22Rv1 (cell line): ENCODE data around the gene PIP5K1B.

Source experiments
- H3K27ac ChIP-seq: fragments of 450-650 bp; 2 replicates; pipeline ENCODE4 v1.5.1; 2017
- CTCF ChIP-seq: fragments of 450-650 bp; IDR thresholded peaks from 2 replicates; pipeline ENCODE4 v1.5.1; 2017; ENCODE audit warnings: mild to moderate bottlenecking
- ZFX ChIP-seq: fragments of 450-650 bp; IDR thresholded peaks from 2 replicates; pipeline ENCODE4 v1.6.1; 2017; ENCODE audit warnings: antibody characterized with exemption, borderline replicate concordance

PIP5K1B gene

DNA sequence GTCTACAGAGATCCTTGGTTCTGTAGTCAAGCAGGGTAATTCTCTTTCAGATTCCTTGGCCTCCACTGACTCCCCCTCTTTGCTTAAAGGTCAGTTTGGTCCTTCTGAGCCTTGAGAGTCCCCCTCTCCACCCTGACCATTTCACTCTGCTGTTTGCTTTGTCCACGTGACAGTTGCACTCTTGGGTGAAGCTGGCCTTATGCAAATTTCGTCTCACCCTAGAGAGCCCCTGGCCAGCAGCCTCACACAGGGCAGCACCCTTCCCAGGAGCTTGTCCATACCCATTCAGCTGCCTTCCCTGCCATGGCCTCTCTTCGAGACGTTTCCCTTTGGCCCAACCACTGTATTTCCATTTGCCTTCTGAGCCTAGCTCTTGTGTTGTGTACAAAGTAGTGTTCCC, 245.1 kb downstream of the PIP5K1B start:
- TF ChIP-seq ZFX (no peak), CTCF (no peak)
- H3K27ac ChIP-seq, result no peak overlapping the region

DNA sequence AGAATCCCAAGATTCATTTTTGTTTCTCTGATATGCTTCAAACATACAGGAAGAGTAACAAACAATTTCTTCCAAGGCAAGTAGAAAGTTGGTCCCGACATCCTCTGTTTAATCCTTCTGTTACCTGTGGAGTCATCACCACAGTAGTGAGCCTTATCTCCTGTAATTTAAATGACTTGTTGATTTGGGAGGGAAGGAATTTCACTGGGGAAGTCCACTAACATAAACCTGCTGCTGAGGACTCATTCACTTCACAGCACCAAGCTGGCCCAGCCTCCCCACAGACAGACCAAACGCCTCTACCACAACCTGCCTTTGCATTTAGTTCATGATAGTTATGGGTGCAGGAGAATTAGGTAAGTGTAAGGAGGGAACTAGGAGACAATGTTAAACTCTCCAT, 245.6 kb downstream of the PIP5K1B start:
- no peak overlapping the region for H3K27ac ChIP-seq
- no peak for TF ChIP-seq ZFX
- no peak for TF ChIP-seq CTCF

- no peak overlapping the region for H3K27ac ChIP-seq
- TF ChIP-seq CTCF (no peak), ZFX (no peak)
These were observed 247.0 kb downstream of the PIP5K1B start for GRCh38 chr9:68951879-68952659.

- TF ChIP-seq ZFX (no peak), CTCF (no peak)
- H3K27ac ChIP-seq, result no peak overlapping the region
These were observed 248.7 kb downstream of the PIP5K1B start for GRCh38 chr9:68953771-68954170.

- TF ChIP-seq ZFX, result no peak
- no peak for TF ChIP-seq CTCF
These were observed 250.3 kb downstream of the PIP5K1B start for GRCh38 chr9:68955330-68955729.

GRCh38 chr9:68957479-68957878, 252.4 kb downstream of the PIP5K1B start:
- TF ChIP-seq ZFX, result no peak
- no peak for TF ChIP-seq CTCF
- no peak overlapping the region for H3K27ac ChIP-seq

More at GRCh38 chr9:68955330-68955729, 250.3 kb downstream of the PIP5K1B start:
- H3K27ac ChIP-seq, result no peak overlapping the region

GRCh38 chr9:68961587-68961986, 256.5 kb downstream of the PIP5K1B start:
- no peak overlapping the region for H3K27ac ChIP-seq
- TF ChIP-seq CTCF, result no peak
- no peak for TF ChIP-seq ZFX
